Aorta (tissue), 5 donors: ENCODE measurements around the gene GLYR1. TPM values are rescaled to one million over a fixed set of nuclear protein-coding genes. Genes with fewer than 3 reads are reported as not detected.
A peak's percentile ranks its signal among the peaks of the same experiment; 100 is the strongest.

ENCODE experiments used
- ATAC-seq: fragments of 200-7000 bp; cut with Tn5 transposase; one replicate; pipeline ENCODE4 v1.9.1; 2022; ENCODE audit warnings: moderate library complexity; ENCODE audit not compliant: low FRiP score
- DNase-seq, 2 donors: peaks; one replicate each; pipeline ENCODE4 v3.0.0-alpha.2; 2020
- H3K27ac ChIP-seq, 2 donors: one replicate each; pipeline ENCODE4 v1.5.1; 2013; ENCODE audit warnings: low read length in 2 of 2, mild to moderate bottlenecking in 2 of 2, moderate library complexity in 2 of 2, control low read depth in 1 of 2, inconsistent platforms in 1 of 2, low read depth in 1 of 2
- H3K27me3 ChIP-seq, 2 donors: one replicate each; pipeline ENCODE4 v1.6.1; 2013; ENCODE audit warnings: control low read depth in 1 of 2, low read length in 1 of 2, mild to moderate bottlenecking in 1 of 2, moderate library complexity in 1 of 2; ENCODE audit not compliant: insufficient read depth in 2 of 2, control insufficient read depth in 1 of 2
- H3K36me3 ChIP-seq, 2 donors: one replicate each; pipeline ENCODE4 v1.6.1; 2013; ENCODE audit warnings: control low read depth in 1 of 2, low read length in 1 of 2, mild to moderate bottlenecking in 1 of 2; ENCODE audit not compliant: insufficient read depth in 2 of 2, control insufficient read depth in 1 of 2
- H3K4me1 ChIP-seq, 2 donors: one replicate each; pipeline ENCODE4 v1.6.1; 2013; ENCODE audit warnings: low read length in 2 of 2, control low read depth in 1 of 2, mild to moderate bottlenecking in 1 of 2, moderate library complexity in 1 of 2; ENCODE audit not compliant: insufficient read depth in 2 of 2, control insufficient read depth in 1 of 2
- H3K4me3 ChIP-seq, 2 donors: one replicate each; pipeline ENCODE4 v1.5.1; 2013; ENCODE audit warnings: low read length in 2 of 2, control low read depth in 1 of 2, mild to moderate bottlenecking in 1 of 2
- H3K9me3 ChIP-seq: one replicate; pipeline ENCODE4 v1.6.1; 2013; ENCODE audit warnings: mild to moderate bottlenecking, low read length; ENCODE audit not compliant: control insufficient read depth
- WGBS, 2 donors: extraction: QIAGEN DNeasy Blood & Tissue Kit; methylation state at CpG; one replicate each; pipeline ENCODE4 v1.1.7; 2013; 5-methylcytosine and 5-hydroxymethylcytosine counted together
- intact Hi-C, 2 donors: fragments of 100-400 bp; cut with DNase I; formaldehyde crosslinking; loops; one replicate each; pipeline versions ENCODE4 v1.14.2 to v1.15.0; 2022
- polyA plus RNA-seq, 2 donors: library from polyadenylated mRNA; stranded (reverse); fragments of 200-250 nt; gene quantifications; one replicate each; pipeline ENCODE4 v1.2.3, GENCODE V29; 2013
- total RNA-seq, 2 donors: library from RNA; stranded (reverse); fragmentation: NEBNext Ultra II Directional; extraction: Animal tissue kit (Norgen Biotek cat#: 25700); gene quantifications; one replicate each; pipeline ENCODE4 v1.2.1, GENCODE V29; 2021
- donor health status: healthy with polysubstance abuse.
- donor health status: Bipolar disorder and iron deficiency.
- donor health status: DM: no; HTN: no; CAD: no.
- donor health status: DM: no; HTN: no; CAD: no.
- donor health status: DM: yes; HTN: yes; CAD: no.

The GLYR1 gene
- total and polyA plus RNA-seq, 4 donors, result 33.3 to 73.2 (median 59.0) TPM

DNA sequence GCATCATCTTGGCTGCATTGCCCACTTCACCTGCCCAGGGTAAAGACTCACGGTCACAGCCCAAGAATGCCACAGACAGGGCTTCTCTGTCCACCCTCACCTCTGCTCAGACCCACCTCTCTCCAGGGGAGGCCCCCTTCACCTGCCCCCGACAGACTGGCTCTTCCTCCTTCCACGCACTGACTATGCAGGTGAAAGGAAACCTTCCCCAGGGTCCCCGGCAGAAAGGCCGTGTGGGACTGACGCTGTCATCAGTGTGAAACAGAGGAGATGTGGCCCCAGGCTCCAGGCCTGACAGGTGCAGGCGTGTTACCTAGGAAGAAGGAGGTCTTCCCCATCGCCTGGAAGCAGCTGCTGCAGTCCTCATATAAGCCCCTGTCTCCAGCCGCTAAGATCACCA lies 35.3 kb downstream of the GLYR1 start:
- no peak for ATAC-seq
- Histone ChIP-seq H3K4me1 (no peaks in the 10 kb centered on the region), H3K4me3 (no peak overlapping the region), H3K27me3 (no peaks in the 10 kb centered on the region), H3K9me3 (no peaks in the 10 kb centered on the region), H3K27ac (no peak overlapping the region), H3K36me3 (no peaks in the 10 kb centered on the region)
- DNase-seq, result no peak
- intact Hi-C loops, result no loop called here
- 86 to 88% methylated on average over 9 of the region's 9 CpGs for WGBS, 2 donors

DNA sequence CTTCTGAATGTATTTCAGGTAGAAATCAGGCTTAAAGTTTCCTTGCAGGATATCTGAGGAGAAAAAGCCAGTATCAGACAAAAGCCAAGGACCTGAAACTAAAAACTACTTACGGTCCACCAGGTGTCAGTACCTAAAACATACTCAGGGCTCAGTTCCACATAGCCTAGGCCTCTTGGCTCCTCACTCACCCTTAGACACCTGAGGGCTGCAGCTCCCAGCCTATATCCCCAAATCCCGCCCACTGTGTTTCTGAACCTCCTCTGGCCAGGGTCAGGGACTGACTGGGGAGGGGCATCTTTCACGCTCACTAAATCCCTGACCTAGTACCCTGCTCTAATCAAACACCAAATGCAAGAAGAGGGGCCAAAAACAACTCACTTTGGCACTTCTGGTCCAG lies 35.8 kb downstream of the GLYR1 start:
- H3K9me3 ChIP-seq, result no peaks in the 10 kb centered on the region
- DNase-seq, result no peak
- H3K27me3 ChIP-seq, result no peaks in the 10 kb centered on the region
- ATAC-seq, result no peak
- H3K4me3 ChIP-seq, result no peak overlapping the region
- intact Hi-C loops, result no loop called here
- no peaks in the 10 kb centered on the region for H3K36me3 ChIP-seq
- 95 to 98% methylated on average over 3 of the region's 3 CpGs for WGBS, 2 donors
- H3K27ac ChIP-seq, result no peak overlapping the region
- H3K4me1 ChIP-seq, result no peaks in the 10 kb centered on the region

DNA sequence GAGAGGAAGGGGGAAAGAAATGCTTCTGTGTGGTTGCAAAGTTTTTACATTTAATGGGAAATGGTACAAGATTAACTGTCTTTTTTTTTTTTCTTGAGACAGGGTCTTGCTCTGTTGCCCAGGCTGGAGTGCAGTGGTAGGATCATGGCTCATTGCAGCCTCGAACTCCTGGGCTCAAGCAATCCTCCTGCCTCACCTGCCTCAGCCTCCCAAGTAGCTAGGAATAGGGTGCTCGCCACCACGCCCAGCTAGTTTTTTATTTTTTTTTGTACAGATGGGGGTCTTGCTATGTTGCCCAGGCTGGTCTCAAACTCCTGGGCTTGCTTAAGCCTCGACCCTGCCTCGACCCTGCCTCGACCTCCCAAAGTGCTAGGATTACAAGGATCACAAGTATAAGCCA lies 40.8 kb downstream of the GLYR1 start:
- no peak for ATAC-seq
- intact Hi-C loops, result no loop called here

DNA sequence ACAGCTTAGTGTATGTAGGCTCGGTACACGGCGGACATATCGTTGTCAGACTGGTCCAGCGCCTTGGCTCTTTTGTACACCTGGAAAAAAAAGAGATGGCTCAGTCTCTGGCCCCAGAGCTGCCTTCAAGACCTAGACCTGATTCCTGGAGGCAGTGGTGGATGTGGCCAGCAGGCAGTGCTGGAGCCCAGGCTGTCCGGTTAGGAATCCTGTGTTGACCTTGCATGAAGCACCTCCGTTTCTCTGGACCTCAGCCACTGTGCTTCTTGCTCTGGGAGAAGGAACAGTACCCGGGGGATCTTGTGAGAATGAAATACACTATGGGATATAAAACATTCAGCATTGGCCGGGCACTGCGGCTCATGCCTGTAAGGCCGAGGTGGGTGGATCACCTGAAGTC lies 41.9 kb downstream of the GLYR1 start:
- ATAC-seq (no peak), DNase-seq (no peak)
- Histone ChIP-seq H3K9me3 (no peaks in the 10 kb centered on the region), H3K4me1 (no peaks in the 10 kb centered on the region), H3K27ac (no peak overlapping the region), H3K36me3 (peaks cover 0 to 2% of the 10 kb centered on the region in 2 donors), H3K27me3 (no peaks in the 10 kb centered on the region), H3K4me3 (no peak overlapping the region)
- WGBS, 2 donors, result 76 to 78% methylated on average over 11 of the region's 11 CpGs
- intact Hi-C loops, result no loop called here

More for the DNA sequence above, 40.8 kb downstream of the GLYR1 start:
- no peak for DNase-seq
- Histone ChIP-seq H3K4me3 (no peak overlapping the region), H3K27ac (no peak overlapping the region), H3K27me3 (no peaks in the 10 kb centered on the region), H3K36me3 (peaks cover 0 to 2% of the 10 kb centered on the region in 2 donors), H3K9me3 (no peaks in the 10 kb centered on the region), H3K4me1 (no peaks in the 10 kb centered on the region)
- WGBS, 2 donors, result 95 to 96% methylated on average over 5 to 6 of the region's 6 CpGs

DNA sequence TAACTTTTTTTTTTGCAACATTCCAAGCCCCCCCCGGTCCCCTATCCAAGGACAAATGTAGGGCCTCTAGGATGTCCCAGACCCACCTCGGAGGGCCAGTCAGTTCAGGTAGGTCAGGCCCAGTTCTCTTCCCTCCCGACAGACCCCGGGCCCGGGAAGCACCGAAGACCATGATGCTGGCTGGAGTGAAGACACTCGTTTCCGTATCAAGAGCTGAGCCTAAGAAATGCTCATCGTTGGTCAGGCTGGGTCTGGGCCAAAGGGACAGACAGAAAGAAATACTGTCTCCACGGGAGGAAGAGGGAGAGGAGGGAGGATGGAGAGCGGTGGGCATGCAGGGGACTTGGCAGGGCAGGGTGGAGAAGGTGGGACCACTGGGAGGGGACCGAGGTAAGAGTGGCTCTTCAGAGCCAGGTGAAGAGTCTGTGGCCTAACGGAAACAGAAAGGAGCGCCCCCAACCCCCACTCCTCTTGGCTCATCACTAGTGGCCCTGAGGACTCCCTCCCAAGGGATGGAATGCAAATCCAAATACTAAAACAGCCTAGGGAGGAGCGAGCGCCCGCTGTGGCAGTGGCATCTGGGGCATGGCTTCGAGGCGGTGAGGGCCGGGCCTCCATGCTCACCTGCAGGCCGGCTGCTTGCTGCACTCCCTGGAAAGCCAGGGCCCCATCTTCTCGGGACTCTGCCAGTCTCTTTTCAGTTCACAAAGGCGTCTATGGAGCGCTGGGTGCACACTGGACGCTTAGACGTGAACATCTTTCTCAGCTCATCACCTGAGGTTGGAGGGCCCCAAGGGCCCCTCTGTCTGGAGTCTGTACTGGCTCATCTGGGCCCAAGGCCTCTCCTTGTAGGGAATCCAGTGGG lies 43.0 kb downstream of the GLYR1 start:
- Histone ChIP-seq H3K27me3 (no peaks in the 10 kb centered on the region), H3K36me3 (peaks cover 0 to 2% of the 10 kb centered on the region in 2 donors), H3K4me3 (no peak overlapping the region), H3K9me3 (no peaks in the 10 kb centered on the region), H3K27ac (no peak overlapping the region), H3K4me1 (no peaks in the 10 kb centered on the region)
- DNase-seq, result no peak
- ATAC-seq, result no peak
- WGBS, 2 donors, result 83 to 84% methylated on average over 26 of the region's 26 CpGs
- intact Hi-C loops, result loop anchor here in 1 of 2 donors (2.0 kb wide), 1 partner anchor 35 kb away; no protein-coding TSS in a partner anchor

DNA sequence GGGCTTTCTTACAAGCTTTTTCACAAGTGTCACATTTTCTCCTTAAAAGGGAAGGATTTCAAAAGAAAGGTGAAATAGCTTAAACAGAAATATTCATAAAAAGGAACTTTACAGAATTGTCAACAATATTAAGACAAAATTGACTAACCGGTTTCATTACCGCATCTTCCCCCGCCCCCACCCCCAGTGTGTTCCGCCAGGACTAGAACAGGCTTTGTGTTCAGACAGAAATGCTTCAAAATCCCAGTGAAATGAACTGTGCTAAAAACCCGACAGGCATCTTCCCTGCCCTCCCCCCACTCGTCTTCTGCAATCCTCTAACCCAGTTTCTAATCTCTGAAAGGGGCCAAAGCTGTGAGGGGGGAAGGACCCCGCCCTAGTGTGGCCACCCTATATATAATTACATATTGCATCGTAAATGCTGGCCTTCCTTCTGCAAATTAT lies 43.7 kb downstream of the GLYR1 start:
- ATAC-seq, result no peak
- no peak overlapping the region for H3K4me3 ChIP-seq
- no peak for DNase-seq
- no peaks in the 10 kb centered on the region for H3K9me3 ChIP-seq
- WGBS, 2 donors, result 42 to 48% methylated on average over 8 of the region's 8 CpGs
- no peak overlapping the region for H3K27ac ChIP-seq
- intact Hi-C loops, result loop anchor here in 1 of 2 donors (2.0 kb wide), 1 partner anchor 35 kb away; no protein-coding TSS in a partner anchor
- peaks cover 0 to 2% of the 10 kb centered on the region in 2 donors for H3K36me3 ChIP-seq
- no peaks in the 10 kb centered on the region for H3K4me1 ChIP-seq
- H3K27me3 ChIP-seq, result no peaks in the 10 kb centered on the region

DNA sequence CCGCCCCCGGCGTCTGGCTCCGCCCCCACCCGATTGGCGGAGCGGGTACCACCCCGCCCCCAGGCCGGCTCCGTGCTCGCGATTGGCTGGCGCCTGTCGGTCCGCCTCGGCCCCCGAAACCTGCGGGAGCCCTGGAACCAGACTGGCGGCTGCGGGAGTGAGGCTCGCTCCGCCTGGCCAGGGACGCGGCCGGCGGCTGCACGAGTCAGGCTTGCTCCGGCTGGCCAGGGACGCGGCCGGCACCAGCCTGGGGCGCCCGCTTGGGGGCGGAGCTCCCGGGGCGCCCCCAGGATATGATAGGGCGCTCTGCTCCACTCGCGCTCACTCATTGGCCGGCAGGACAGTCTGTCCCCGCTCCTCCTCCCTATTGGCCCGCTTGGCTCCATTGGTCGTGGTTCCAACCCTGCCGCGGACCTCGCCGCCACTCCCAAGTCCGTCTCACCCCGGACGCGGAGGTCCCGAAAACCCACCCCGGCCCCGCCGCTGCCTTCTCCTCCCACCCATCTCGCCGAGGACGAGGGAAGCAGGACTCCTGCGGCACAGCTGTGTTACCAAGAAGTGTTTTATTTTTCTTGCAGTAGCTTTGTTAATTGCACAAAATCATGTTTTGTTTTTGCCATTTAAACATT lies 44.3 kb downstream of the GLYR1 start:
- H3K4me1 ChIP-seq, result no peaks in the 10 kb centered on the region
- WGBS, 2 donors, result 0 to 1% methylated on average over 52 to 59 of the region's 59 CpGs
- H3K27me3 ChIP-seq, result no peaks in the 10 kb centered on the region
- H3K4me3 ChIP-seq, result peak overlapping the region; percentile 63 to 71
- peak overlapping the region in 1 of 2 donors; percentile 18 for H3K27ac ChIP-seq
- ATAC-seq, result peak; percentile 96
- H3K9me3 ChIP-seq, result no peaks in the 10 kb centered on the region
- peak; percentile 95 to 97 for DNase-seq
- intact Hi-C loops, result loop anchor here in 1 of 2 donors (1.0 to 2.0 kb wide), 2 partner anchors 34 to 68 kb away; partner anchors contain the start of genes ANKS3 and DNAAF8
- H3K36me3 ChIP-seq, result peaks cover 0 to 2% of the 10 kb centered on the region in 2 donors

DNA sequence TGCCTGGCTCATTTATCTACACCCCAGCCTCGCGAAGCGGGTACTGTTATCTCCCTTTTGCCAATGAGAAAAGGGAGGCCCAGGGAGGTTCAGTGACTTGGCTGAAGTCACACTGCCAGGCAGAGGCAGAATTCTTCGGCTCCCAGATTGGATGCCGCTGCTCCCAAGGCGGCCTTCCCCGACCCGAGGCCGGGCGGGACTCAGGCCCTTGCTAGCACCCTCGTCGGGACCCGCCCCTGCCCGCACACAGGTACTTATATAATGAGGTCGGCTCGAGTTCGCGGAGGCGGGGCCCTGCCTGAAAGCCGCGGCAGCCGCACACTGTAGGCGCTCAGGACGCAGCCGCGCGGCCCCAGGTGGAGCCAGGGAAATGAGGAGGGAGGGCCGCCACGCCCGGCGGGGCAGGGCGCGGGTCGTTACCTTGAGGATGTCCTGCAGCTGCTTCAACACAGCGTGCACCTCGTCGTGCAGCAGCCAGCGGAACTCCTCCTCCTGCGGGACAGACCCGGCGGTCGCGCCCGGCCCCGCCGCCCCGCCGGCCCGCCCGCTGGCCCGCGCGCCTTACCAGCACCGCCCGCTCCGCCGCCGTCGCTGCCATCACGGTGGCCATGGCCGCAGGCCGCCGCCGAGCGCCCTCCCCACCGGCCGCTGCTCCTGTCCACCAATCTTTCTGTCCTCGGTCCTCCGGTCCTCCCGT lies 45.0 kb downstream of the GLYR1 start, which contains the start of gene ROGDI:
Gene ROGDI, minus strand, starts transcription at position 672 of the 697 bp plus-strand sequence. Its CDS starts 62 bp downstream, at position 610.
- no peaks in the 10 kb centered on the region for H3K9me3 ChIP-seq
- no peaks in the 10 kb centered on the region for H3K27me3 ChIP-seq
- WGBS, 2 donors, result 0 to 1% methylated on average over 45 to 70 of the region's 70 CpGs
- DNase-seq (peak; percentile 76 to 86), ATAC-seq (peak; percentile 48)
- peaks cover 0 to 2% of the 10 kb centered on the region in 2 donors for H3K36me3 ChIP-seq
- H3K27ac ChIP-seq, result peak within 1 kb of the TSS in 1 of 2 donors; percentile 18
- intact Hi-C loops, result loop anchor here in 1 of 2 donors (1.0 to 2.0 kb wide), 2 partner anchors 33 to 68 kb away; partner anchors contain the start of genes ANKS3 and DNAAF8
- no peaks in the 10 kb centered on the region for H3K4me1 ChIP-seq
- H3K4me3 ChIP-seq, result peak within 1 kb of the TSS; percentile 63 to 71
